Measurements from ENCODE around the gene SRPX2. TPM values are rescaled to one million over a fixed set of nuclear protein-coding genes. Genes with fewer than 3 reads are reported as not detected.

The SRPX2 gene
- total and polyA plus RNA-seq, 12 donors: 4.2 to 27.5 (median 6.9) TPM

- 33 to 40% methylated on average over 5 of the region's 5 CpGs for WGBS, 2 donors
Observed at GRCh38 chrX:100685284-100685996, 41.4 kb downstream of the SRPX2 start.

GRCh38 chrX:100685997-100686305, 42.0 kb downstream of the SRPX2 start:
- intact Hi-C loops (cut with DNase I): loop anchor here in 9 of 10 donors (1.0 to 10.0 kb wide), 5 partner anchors 79 to 599 kb away; no protein-coding TSS in a partner anchor
- ATAC-seq (no peak), DNase-seq (no peak)
- H3K4me3 ChIP-seq: no peak overlapping the region
- WGBS, 2 donors: 4 to 13% methylated on average over 1 of the region's 1 CpG
- no peaks in the 10 kb centered on the region for H3K9me3 ChIP-seq
- no peak overlapping the region for H3K27ac ChIP-seq
- peaks cover 0 to 36% (median 0%) of the 10 kb centered on the region in 7 donors for H3K27me3 ChIP-seq
- H3K4me1 ChIP-seq: no peaks in the 10 kb centered on the region
- peak in 2 of 9 donors; percentile 5 to 20 for TF ChIP-seq CTCF (IDR thresholded peaks at IDR 0.05)
- H3K36me3 ChIP-seq: peaks cover 0 to 14% (median 0%) of the 10 kb centered on the region in 9 donors

More at GRCh38 chrX:100685284-100685996, 41.4 kb downstream of the SRPX2 start:
- DNase-seq (peak in 1 of 2 donors; percentile 55), ATAC-seq (peak in 7 of 8 donors; percentile 30 to 79 (median 71))
- H3K4me3 ChIP-seq: no peak overlapping the region
- intact Hi-C loops (cut with DNase I): loop anchor here in 6 of 10 donors (1.0 to 10.0 kb wide), 5 partner anchors 79 to 599 kb away; no protein-coding TSS in a partner anchor
- peak; percentile 48 to 83 (median 77) for TF ChIP-seq CTCF (IDR thresholded peaks at IDR 0.05)
- no peaks in the 10 kb centered on the region for H3K9me3 ChIP-seq
- peaks cover 0 to 14% (median 0%) of the 10 kb centered on the region in 9 donors for H3K36me3 ChIP-seq
- H3K4me1 ChIP-seq: no peaks in the 10 kb centered on the region
- peaks cover 0 to 36% (median 0%) of the 10 kb centered on the region in 7 donors for H3K27me3 ChIP-seq
- no peak overlapping the region for H3K27ac ChIP-seq

GRCh38 chrX:100687128-100687527, 43.1 kb downstream of the SRPX2 start:
- 68 to 83% methylated on average over 6 of the region's 6 CpGs for WGBS, 2 donors
- H3K27ac ChIP-seq: no peak overlapping the region
- DNase-seq: no peak
- H3K36me3 ChIP-seq: peaks cover 0 to 14% (median 0%) of the 10 kb centered on the region in 9 donors
- no peaks in the 10 kb centered on the region for H3K9me3 ChIP-seq
- no peak for ATAC-seq
- peaks cover 0 to 36% (median 0%) of the 10 kb centered on the region in 7 donors for H3K27me3 ChIP-seq
- TF ChIP-seq CTCF (IDR thresholded peaks at IDR 0.05): no peak
- intact Hi-C loops (cut with DNase I): loop anchor here in 7 of 10 donors (2.0 to 10.0 kb wide), 4 partner anchors 78 to 598 kb away; no protein-coding TSS in a partner anchor
- H3K4me3 ChIP-seq: no peak overlapping the region
- no peaks in the 10 kb centered on the region for H3K4me1 ChIP-seq

- H3K9me3 ChIP-seq: no peaks in the 10 kb centered on the region
- H3K27ac ChIP-seq: no peak overlapping the region
- TF ChIP-seq CTCF (IDR thresholded peaks at IDR 0.05): no peak
- H3K27me3 ChIP-seq: peaks cover 0 to 39% (median 0%) of the 10 kb centered on the region in 7 donors
- intact Hi-C loops (cut with DNase I): loop anchor here in 7 of 10 donors (2.0 to 10.0 kb wide), 4 partner anchors 77 to 597 kb away; no protein-coding TSS in a partner anchor
- H3K36me3 ChIP-seq: peaks cover 0 to 14% (median 0%) of the 10 kb centered on the region in 9 donors
- H3K4me1 ChIP-seq: no peaks in the 10 kb centered on the region
- WGBS, 2 donors: 42 to 73% methylated on average over 2 of the region's 2 CpGs
- DNase-seq (no peak), ATAC-seq (no peak)
- no peak overlapping the region for H3K4me3 ChIP-seq
Observed at GRCh38 chrX:100687546-100687945, 43.5 kb downstream of the SRPX2 start.
